Sigmoid colon (tissue), 4 donors: Measurements from ENCODE around the gene DHX58.

Source experiments
- POLR2A ChIP-seq, 2 donors: fragments of 450-650 bp; IDR thresholded peaks; one replicate each; pipeline ENCODE4 v1.6.1; 2016; ENCODE audit warnings: antibody characterized with exemption in 2 of 2, mild to moderate bottlenecking in 2 of 2, moderate library complexity in 2 of 2
- POLR2AphosphoS5 ChIP-seq, 4 donors: sonication (generic); formaldehyde crosslinking; IDR thresholded peaks; one replicate each; pipeline ENCODE4 v1.6.1; 2017; ENCODE audit warnings: antibody characterized with exemption in 4 of 4
- TF ChIP-seq, protein P1 (sequence below), 4 experiments: fragments of 450-650 bp in 3 of 4; fragments of 200-600 bp in 1 of 4; IDR thresholded peaks; one replicate each; pipeline ENCODE4 v1.5.1; 2016 to 2019; ENCODE audit warnings: antibody characterized with exemption in 4 of 4, mild to moderate bottlenecking in 3 of 4, moderate library complexity in 2 of 4

DNA sequence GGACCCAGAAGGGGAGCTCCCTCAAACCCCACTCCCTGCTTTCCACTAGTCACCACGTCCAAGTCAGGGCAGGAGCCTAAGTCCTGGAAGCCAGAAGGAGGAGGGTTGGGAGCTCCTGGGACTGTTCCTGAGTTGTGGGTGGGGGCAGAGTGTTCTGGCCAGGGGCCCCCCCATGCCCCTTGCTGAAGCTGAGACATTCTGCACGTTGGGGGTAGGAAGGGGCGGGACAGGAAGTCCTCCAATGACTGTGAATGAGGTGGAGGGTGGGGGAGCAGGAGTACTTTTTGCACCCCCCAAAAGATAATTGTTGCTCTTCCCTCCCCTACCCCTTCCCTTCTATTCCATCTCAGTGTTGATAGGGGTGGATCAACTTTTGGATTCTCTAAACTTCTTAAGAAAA, 40.7 kb downstream of the DHX58 start:
- TF ChIP-seq POLR2AphosphoS5 (IDR thresholded peaks at IDR 0.05) (no peak), POLR2A (IDR thresholded peaks at IDR 0.05) (no peak)
- TF ChIP-seq, protein P1, sequence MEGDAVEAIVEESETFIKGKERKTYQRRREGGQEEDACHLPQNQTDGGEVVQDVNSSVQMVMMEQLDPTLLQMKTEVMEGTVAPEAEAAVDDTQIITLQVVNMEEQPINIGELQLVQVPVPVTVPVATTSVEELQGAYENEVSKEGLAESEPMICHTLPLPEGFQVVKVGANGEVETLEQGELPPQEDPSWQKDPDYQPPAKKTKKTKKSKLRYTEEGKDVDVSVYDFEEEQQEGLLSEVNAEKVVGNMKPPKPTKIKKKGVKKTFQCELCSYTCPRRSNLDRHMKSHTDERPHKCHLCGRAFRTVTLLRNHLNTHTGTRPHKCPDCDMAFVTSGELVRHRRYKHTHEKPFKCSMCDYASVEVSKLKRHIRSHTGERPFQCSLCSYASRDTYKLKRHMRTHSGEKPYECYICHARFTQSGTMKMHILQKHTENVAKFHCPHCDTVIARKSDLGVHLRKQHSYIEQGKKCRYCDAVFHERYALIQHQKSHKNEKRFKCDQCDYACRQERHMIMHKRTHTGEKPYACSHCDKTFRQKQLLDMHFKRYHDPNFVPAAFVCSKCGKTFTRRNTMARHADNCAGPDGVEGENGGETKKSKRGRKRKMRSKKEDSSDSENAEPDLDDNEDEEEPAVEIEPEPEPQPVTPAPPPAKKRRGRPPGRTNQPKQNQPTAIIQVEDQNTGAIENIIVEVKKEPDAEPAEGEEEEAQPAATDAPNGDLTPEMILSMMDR (IDR thresholded peaks at IDR 0.05) = no peak
